HepG2 (cell line): ENCODE results near the gene ADGRB3. TPM values are rescaled to one million over a fixed set of nuclear protein-coding genes. Genes with fewer than 3 reads are reported as not detected.

Experiments
- ATAC-seq: fragments of 200-7000 bp; cut with Tn5 transposase; 3 replicates; pipeline ENCODE4 v1.9.1; 2020; ENCODE audit warnings: mild to moderate bottlenecking, moderate library complexity
- BruUV-seq: library from RNA; stranded (reverse); fragments of 400-500 nt; replicated peaks from 2 replicates; lab custom pipeline; 2021; lab: Mats Ljungman, UMichigan
- CTCF ChIA-PET: fragments of 300-600 bp; formaldehyde crosslinking; extraction: SDS; loops from one replicate; lab custom pipeline; 2021; ENCODE audit warnings: low total read pairs, inconsistent platforms, low intra/inter-chr PET ratio; lab: Yijun Ruan, JAX
- POLR2A ChIA-PET: fragments of 350-600 bp; sonication (Branson Sonifier 250); formaldehyde crosslinking; loops from one replicate; lab custom pipeline; 2020; ENCODE audit warnings: antibody characterized with exemption, inconsistent platforms; lab: Yijun Ruan, JAX
- DNase-seq: peaks from one replicate; pipeline ENCODE4 v3.0.0-alpha.2; 2015; ENCODE audit warnings: low spot score
- FAIRE-seq: peaks from 3 replicates; lab custom pipeline; 2011; peaks lifted over from hg19 to GRCh38; lab: Jason Lieb, UNC
- H2AFZ ChIP-seq: one replicate; pipeline ENCODE4 v1.6.1; 2011; ENCODE audit warnings: low read length, inconsistent platforms
- H3K27ac ChIP-seq: fragments of 300-600 bp; 3 replicates; pipeline ENCODE4 v1.8.0; 2011; ENCODE audit warnings: mixed run types, mild to moderate bottlenecking, mixed read lengths, low read length, inconsistent platforms; ENCODE audit not compliant: insufficient read depth; ENCODE audit errors: extremely low read length
- H3K27me3 ChIP-seq, 2 experiments: fragments of 200-600 bp in 1 of 2; 2 replicates in 1 of 2; 3 replicates in 1 of 2; pipeline versions ENCODE4 v1.6.0 to v1.8.0; 2011; ENCODE audit warnings: low read length in 2 of 2, mild to moderate bottlenecking in 2 of 2, moderate library complexity in 2 of 2, inconsistent platforms in 1 of 2; ENCODE audit not compliant: insufficient read depth in 2 of 2, control insufficient read depth in 1 of 2
- H3K36me3 ChIP-seq, 2 experiments: fragments of 200-600 bp in 1 of 2; replicated peaks in 1 of 2; 2 replicates in 1 of 2; 3 replicates in 1 of 2; pipeline versions ENCODE4 v1.5.1 to v1.8.0; 2011; ENCODE audit warnings: low read length in 2 of 2, inconsistent platforms in 1 of 2; ENCODE audit not compliant: insufficient read depth in 2 of 2, control insufficient read depth in 1 of 2
- H3K4me1 ChIP-seq: 2 replicates; pipeline ENCODE4 v1.5.1; 2012; ENCODE audit warnings: low read length, inconsistent platforms; ENCODE audit not compliant: insufficient read depth
- H3K4me2 ChIP-seq: 2 replicates; pipeline ENCODE4 v1.6.0; 2011; ENCODE audit warnings: low read depth, low read length, inconsistent platforms
- H3K4me3 ChIP-seq, 3 experiments: fragments of 200-600 bp in 1 of 3; sonication (generic), shearing (Covaris generic) in 1 of 3; replicated peaks in 1 of 3; 2 replicates each; pipeline ENCODE4 v1.5.1; 2011 to 2016; ENCODE audit warnings: low read length in 3 of 3, inconsistent platforms in 2 of 3, low read depth in 2 of 3, mild to moderate bottlenecking in 2 of 3, control low read depth in 1 of 3, mixed read lengths in 1 of 3; ENCODE audit not compliant: insufficient read depth in 1 of 3
- H3K79me2 ChIP-seq: one replicate; pipeline ENCODE4 v1.6.1; 2011; ENCODE audit warnings: low read length, inconsistent platforms; ENCODE audit not compliant: insufficient read depth
- H3K9ac ChIP-seq: 2 replicates; pipeline ENCODE4 v1.6.0; 2011; ENCODE audit warnings: mild to moderate bottlenecking, low read depth, low read length, inconsistent platforms; ENCODE audit not compliant: insufficient read depth
- H3K9me3 ChIP-seq: 2 replicates; pipeline ENCODE4 v1.5.1; 2012; ENCODE audit warnings: mild to moderate bottlenecking, low read length
- H4K20me1 ChIP-seq: 2 replicates; pipeline ENCODE4 v1.6.0; 2011; ENCODE audit warnings: inconsistent platforms, mild to moderate bottlenecking, low read length, moderate library complexity; ENCODE audit not compliant: insufficient read depth
- CBX1 ChIP-seq: IDR thresholded peaks from one replicate; pipeline ENCODE4 v1.6.1; 2016; ENCODE audit warnings: antibody characterized with exemption, low read depth
- IRF2 ChIP-seq: IDR thresholded peaks from 2 replicates; pipeline ENCODE4 v1.6.1; 2018; ENCODE audit warnings: missing genetic modification reagents, missing compliant biosample characterization
- KAT2B ChIP-seq: fragments of 150-350 bp; IDR thresholded peaks from 2 replicates; pipeline ENCODE4 v1.6.1; 2014; ENCODE audit warnings: low read depth, low read length, borderline replicate concordance
- MATR3 ChIP-seq: sonication (generic); formaldehyde crosslinking; IDR thresholded peaks from 2 replicates; pipeline ENCODE4 v1.4.0; 2020; ENCODE audit warnings: missing genetic modification reagents
- SIX4 ChIP-seq: sonication (generic); formaldehyde crosslinking; IDR thresholded peaks from 2 replicates; pipeline ENCODE4 v1.4.0; 2020; ENCODE audit warnings: missing genetic modification reagents
- SRF ChIP-seq: IDR thresholded peaks from 2 replicates; pipeline ENCODE4 v1.6.1; 2011; ENCODE audit warnings: mild to moderate bottlenecking, low read depth, low read length, moderate library complexity
- TAF15 ChIP-seq: fragments of 200-400 bp; formaldehyde crosslinking; IDR thresholded peaks from one replicate; pipeline ENCODE4 v1.6.1; 2018; ENCODE audit warnings: mild to moderate bottlenecking, low read depth, low read length; ENCODE audit not compliant: poor library complexity, severe bottlenecking
- TSC22D2 ChIP-seq: sonication (generic); formaldehyde crosslinking; IDR thresholded peaks from 2 replicates; pipeline ENCODE4 v1.5.1; 2020; ENCODE audit warnings: missing genetic modification reagents, mild to moderate bottlenecking, borderline replicate concordance
- ZNF839 ChIP-seq: sonication (generic); formaldehyde crosslinking; IDR thresholded peaks from 2 replicates; pipeline ENCODE4 v1.4.0; 2020; ENCODE audit warnings: missing genetic modification reagents, mild to moderate bottlenecking, borderline replicate concordance
- ZSCAN21 ChIP-seq: sonication (generic); formaldehyde crosslinking; IDR thresholded peaks from 2 replicates; pipeline ENCODE4 v1.8.0; 2022; ENCODE audit warnings: mild to moderate bottlenecking, missing genetic modification reagents, moderate library complexity, borderline replicate concordance
- ZSCAN9 ChIP-seq: IDR thresholded peaks from 2 replicates; pipeline ENCODE4 v1.6.1; 2016; ENCODE audit warnings: borderline replicate concordance
- WGBS: methylation state at CpG from one replicate; pipeline ENCODE4 v1.1.6; 2017; ENCODE audit warnings: low lambda C conversion rate; 5-methylcytosine and 5-hydroxymethylcytosine counted together
- in situ Hi-C: cut with HindIII; loops from 2 replicates; pipeline ENCODE4 v1.10.0; 2017; ENCODE audit warnings: low pct_unique_long_range_greater_than_20kb; ENCODE audit not compliant: extremely low pct_ligation_motif_present
- intact Hi-C: fragments of 100-400 bp; cut with micrococcal nuclease; formaldehyde crosslinking; loops from one replicate; pipeline ENCODE4 v1.10.0; 2022; ENCODE audit not compliant: unreplicated experiment
- polyA plus RNA-seq, 8 experiments: library from polyadenylated mRNA; depleted of rRNA in 3 of 8; stranded (reverse) in 7 of 8; unstranded in 1 of 8; fragments of >200 nt; fragmentation: Illumina TruSeq in 4 of 8; extraction: Trizol in 4 of 8; gene quantifications; 2 replicates each; pipeline versions ENCODE4 v1.2.1 to v1.2.3, GENCODE V29; 2011 to 2016; ENCODE audit warnings: low read depth in 4 of 8, missing spikeins in 1 of 8, mixed read lengths in 1 of 8; ENCODE audit not compliant: insufficient read depth in 1 of 8
- total RNA-seq, 5 experiments: library from RNA; depleted of rRNA; stranded (reverse); fragments of >200 nt; fragmentation: Illumina TruSeq; extraction: Trizol; gene quantifications; 2 replicates each; pipeline ENCODE4 v1.2.3, GENCODE V29; 2016; ENCODE audit warnings: low read depth in 1 of 5
- TF ChIP-seq, protein P1 (sequence below): IDR thresholded peaks from 2 replicates; pipeline ENCODE4 v1.4.0; 2020; ENCODE audit warnings: mild to moderate bottlenecking, missing genetic modification reagents
- TF ChIP-seq, protein P2 (sequence below): sonication (generic); formaldehyde crosslinking; IDR thresholded peaks from 2 replicates; pipeline ENCODE4 v1.4.0; 2020; ENCODE audit warnings: low read depth, missing genetic modification reagents
- TF ChIP-seq, protein P3 (sequence below): sonication (generic); formaldehyde crosslinking; IDR thresholded peaks from 2 replicates; pipeline ENCODE4 v1.4.0; 2020; ENCODE audit warnings: missing genetic modification reagents

ADGRB3 gene
- total and polyA plus RNA-seq, 2 of the 13 experiments (the other 11 are each of a cell fraction or from before 2014, with no cell fraction given): not detected

DNA sequence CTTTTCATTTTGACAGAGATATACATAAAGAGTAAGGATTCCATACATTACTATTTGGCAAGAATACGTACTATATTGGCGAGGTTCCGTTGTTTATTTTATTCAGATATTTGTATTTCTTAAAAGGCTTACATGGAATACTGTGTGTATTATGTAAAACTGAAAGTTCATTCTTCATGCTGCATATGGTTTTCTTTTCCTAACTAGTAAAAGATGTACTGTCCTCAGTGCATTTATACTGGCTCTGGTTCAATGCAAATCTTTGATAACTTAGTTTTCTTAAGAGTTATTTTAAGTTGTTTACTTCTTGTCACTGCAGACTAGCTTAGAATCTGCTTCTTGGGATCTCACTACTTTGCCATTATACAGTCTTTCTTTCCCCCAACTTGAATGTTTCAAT, 42.0 kb downstream of the ADGRB3 start (continued):
- TF ChIP-seq, protein P1, sequence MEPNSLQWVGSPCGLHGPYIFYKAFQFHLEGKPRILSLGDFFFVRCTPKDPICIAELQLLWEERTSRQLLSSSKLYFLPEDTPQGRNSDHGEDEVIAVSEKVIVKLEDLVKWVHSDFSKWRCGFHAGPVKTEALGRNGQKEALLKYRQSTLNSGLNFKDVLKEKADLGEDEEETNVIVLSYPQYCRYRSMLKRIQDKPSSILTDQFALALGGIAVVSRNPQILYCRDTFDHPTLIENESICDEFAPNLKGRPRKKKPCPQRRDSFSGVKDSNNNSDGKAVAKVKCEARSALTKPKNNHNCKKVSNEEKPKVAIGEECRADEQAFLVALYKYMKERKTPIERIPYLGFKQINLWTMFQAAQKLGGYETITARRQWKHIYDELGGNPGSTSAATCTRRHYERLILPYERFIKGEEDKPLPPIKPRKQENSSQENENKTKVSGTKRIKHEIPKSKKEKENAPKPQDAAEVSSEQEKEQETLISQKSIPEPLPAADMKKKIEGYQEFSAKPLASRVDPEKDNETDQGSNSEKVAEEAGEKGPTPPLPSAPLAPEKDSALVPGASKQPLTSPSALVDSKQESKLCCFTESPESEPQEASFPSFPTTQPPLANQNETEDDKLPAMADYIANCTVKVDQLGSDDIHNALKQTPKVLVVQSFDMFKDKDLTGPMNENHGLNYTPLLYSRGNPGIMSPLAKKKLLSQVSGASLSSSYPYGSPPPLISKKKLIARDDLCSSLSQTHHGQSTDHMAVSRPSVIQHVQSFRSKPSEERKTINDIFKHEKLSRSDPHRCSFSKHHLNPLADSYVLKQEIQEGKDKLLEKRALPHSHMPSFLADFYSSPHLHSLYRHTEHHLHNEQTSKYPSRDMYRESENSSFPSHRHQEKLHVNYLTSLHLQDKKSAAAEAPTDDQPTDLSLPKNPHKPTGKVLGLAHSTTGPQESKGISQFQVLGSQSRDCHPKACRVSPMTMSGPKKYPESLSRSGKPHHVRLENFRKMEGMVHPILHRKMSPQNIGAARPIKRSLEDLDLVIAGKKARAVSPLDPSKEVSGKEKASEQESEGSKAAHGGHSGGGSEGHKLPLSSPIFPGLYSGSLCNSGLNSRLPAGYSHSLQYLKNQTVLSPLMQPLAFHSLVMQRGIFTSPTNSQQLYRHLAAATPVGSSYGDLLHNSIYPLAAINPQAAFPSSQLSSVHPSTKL (CRISPR knock-in tag): no peak
- TF ChIP-seq IRF2 (CRISPR knock-in tag) (no peak), MATR3 (no peak), SIX4 (CRISPR knock-in tag) (no peak), ZSCAN21 (CRISPR knock-in tag) (no peak)

DNA sequence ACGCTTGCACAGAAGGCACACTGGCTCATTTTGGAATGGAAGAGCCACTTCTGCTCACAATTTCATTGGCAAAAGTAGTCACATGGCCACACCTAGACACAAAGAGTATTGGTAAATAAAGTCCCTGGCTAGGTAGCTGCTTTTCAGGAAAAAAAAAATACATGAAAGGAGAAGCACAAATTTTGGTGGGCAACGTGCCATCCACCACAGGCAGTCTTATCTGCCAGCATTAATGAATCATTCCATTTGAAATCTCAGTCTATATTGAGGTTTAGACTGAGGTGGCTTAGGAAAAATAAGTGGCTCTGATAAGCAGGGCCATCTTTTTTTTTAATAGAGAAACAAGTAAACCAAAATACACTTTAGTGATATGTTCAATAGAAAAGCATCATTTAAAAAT, 44.3 kb downstream of the ADGRB3 start:
- DNase-seq (no peak), ATAC-seq (no peak), FAIRE-seq (no peak)
- WGBS: 0% methylated on average over 2 of the region's 2 CpGs
- no peak overlapping the region for H3K4me2 ChIP-seq
- H3K27ac ChIP-seq: no peak overlapping the region
- H3K4me1 ChIP-seq: no peaks in the 10 kb centered on the region
- H3K4me3 ChIP-seq: no peak overlapping the region
- H3K79me2 ChIP-seq: no peaks in the 10 kb centered on the region
- CTCF ChIA-PET: no interaction called here
- H3K27me3 ChIP-seq: no peaks in the 10 kb centered on the region
- H3K9ac ChIP-seq: no peak overlapping the region
- no TSS peak for BruUV-seq
- H4K20me1 ChIP-seq: no peaks in the 10 kb centered on the region
- H2AFZ ChIP-seq: no peak overlapping the region
- POLR2A ChIA-PET: no interaction called here
- no peaks in the 10 kb centered on the region for H3K9me3 ChIP-seq
- in situ Hi-C loops: no loop called here
- H3K36me3 ChIP-seq: no peaks in the 10 kb centered on the region
- intact Hi-C loops: no loop called here
- TF ChIP-seq KAT2B: no peak
- no peak for TF ChIP-seq ZSCAN9
- no peak for TF ChIP-seq CBX1
- TF ChIP-seq, protein P2, sequence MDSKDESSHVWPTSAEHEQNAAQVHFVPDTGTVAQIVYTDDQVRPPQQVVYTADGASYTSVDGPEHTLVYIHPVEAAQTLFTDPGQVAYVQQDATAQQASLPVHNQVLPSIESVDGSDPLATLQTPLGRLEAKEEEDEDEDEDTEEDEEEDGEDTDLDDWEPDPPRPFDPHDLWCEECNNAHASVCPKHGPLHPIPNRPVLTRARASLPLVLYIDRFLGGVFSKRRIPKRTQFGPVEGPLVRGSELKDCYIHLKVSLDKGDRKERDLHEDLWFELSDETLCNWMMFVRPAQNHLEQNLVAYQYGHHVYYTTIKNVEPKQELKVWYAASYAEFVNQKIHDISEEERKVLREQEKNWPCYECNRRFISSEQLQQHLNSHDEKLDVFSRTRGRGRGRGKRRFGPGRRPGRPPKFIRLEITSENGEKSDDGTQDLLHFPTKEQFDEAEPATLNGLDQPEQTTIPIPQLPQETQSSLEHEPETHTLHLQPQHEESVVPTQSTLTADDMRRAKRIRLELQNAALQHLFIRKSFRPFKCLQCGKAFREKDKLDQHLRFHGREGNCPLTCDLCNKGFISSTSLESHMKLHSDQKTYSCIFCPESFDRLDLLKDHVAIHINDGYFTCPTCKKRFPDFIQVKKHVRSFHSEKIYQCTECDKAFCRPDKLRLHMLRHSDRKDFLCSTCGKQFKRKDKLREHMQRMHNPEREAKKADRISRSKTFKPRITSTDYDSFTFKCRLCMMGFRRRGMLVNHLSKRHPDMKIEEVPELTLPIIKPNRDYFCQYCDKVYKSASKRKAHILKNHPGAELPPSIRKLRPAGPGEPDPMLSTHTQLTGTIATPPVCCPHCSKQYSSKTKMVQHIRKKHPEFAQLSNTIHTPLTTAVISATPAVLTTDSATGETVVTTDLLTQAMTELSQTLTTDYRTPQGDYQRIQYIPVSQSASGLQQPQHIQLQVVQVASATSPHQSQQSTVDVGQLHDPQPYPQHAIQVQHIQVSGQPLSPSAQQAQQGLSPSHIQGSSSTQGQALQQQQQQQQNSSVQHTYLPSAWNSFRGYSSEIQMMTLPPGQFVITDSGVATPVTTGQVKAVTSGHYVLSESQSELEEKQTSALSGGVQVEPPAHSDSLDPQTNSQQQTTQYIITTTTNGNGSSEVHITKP (CRISPR knock-in tag): no peak
- no peak for TF ChIP-seq TAF15
- TF ChIP-seq ZNF839: no peak
- no peak for TF ChIP-seq TSC22D2
- TF ChIP-seq, protein P3, sequence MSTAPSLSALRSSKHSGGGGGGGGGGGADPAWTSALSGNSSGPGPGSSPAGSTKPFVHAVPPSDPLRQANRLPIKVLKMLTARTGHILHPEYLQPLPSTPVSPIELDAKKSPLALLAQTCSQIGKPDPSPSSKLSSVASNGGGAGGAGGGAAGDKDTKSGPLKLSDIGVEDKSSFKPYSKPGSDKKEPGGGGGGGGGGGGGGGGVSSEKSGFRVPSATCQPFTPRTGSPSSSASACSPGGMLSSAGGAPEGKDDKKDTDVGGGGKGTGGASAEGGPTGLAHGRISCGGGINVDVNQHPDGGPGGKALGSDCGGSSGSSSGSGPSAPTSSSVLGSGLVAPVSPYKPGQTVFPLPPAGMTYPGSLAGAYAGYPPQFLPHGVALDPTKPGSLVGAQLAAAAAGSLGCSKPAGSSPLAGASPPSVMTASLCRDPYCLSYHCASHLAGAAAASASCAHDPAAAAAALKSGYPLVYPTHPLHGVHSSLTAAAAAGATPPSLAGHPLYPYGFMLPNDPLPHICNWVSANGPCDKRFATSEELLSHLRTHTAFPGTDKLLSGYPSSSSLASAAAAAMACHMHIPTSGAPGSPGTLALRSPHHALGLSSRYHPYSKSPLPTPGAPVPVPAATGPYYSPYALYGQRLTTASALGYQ: no peak
- no peak for TF ChIP-seq SRF
